GM12873 (cell line): ENCODE data around the gene REPS1.

Source experiments
- CTCF ChIP-seq: IDR thresholded peaks from 2 replicates; pipeline ENCODE4 v1.5.1; 2012; ENCODE audit warnings: low read depth, mild to moderate bottlenecking, moderate library complexity, low read length, control low read depth; ENCODE audit not compliant: insufficient read depth; ENCODE audit errors: missing control alignments

REPS1 gene

GRCh38 chr6:138986578-138986977 lies 1.5 kb downstream of the REPS1 start:
- no peak for TF ChIP-seq CTCF

GRCh38 chr6:138981416-138981815 lies 6.6 kb downstream of the REPS1 start:
- no peak for TF ChIP-seq CTCF

- TF ChIP-seq CTCF: no peak
Observed at GRCh38 chr6:138979813-138980668, 8.0 kb downstream of the REPS1 start.

GRCh38 chr6:138979365-138979764 lies 8.7 kb downstream of the REPS1 start:
- no peak for TF ChIP-seq CTCF

- no peak for TF ChIP-seq CTCF
Observed at GRCh38 chr6:138978229-138978628, 9.8 kb downstream of the REPS1 start.

GRCh38 chr6:138977646-138978167 lies 10.3 kb downstream of the REPS1 start:
- no peak for TF ChIP-seq CTCF

GRCh38 chr6:138977242-138977641 lies 10.8 kb downstream of the REPS1 start:
- no peak for TF ChIP-seq CTCF
